WTC11 (cell line): ENCODE data around the gene TNFRSF19. TPM values are rescaled to one million over a fixed set of nuclear protein-coding genes. Genes with fewer than 3 reads are reported as not detected.

Experiments used
- ATAC-seq: fragments of 200-7000 bp; cut with Tn5 transposase; 2 replicates; pipeline ENCODE4 v1.10.0; 2021; ENCODE audit warnings: mild to moderate bottlenecking, moderate library complexity
- CTCF ChIA-PET: fragments of 300-600 bp; sonication (Branson Sonifier 250); formaldehyde crosslinking; loops from one replicate; lab custom pipeline; 2021; ENCODE audit warnings: antibody characterized with exemption; lab: Charles Lee
- POLR2A ChIA-PET: fragments of 350-600 bp; sonication (Branson Sonifier 250); formaldehyde crosslinking; loops from one replicate; lab custom pipeline; 2021; ENCODE audit warnings: antibody characterized with exemption; lab: Charles Lee
- DNase-seq: peaks from one replicate; pipeline ENCODE4 v3.0.0; 2021; ENCODE audit warnings: low spot score
- H3K27ac Mint-ChIP-seq: 2 replicates; pipeline ENCODE4 v1.8.0; 2021; ENCODE audit warnings: mixed read lengths
- H3K27me3 Mint-ChIP-seq: 2 replicates; pipeline ENCODE4 v1.8.0; 2021; ENCODE audit warnings: low read depth, mild to moderate bottlenecking, moderate library complexity, mixed read lengths
- H3K36me3 Mint-ChIP-seq: 2 replicates; pipeline ENCODE4 v1.8.0; 2021; ENCODE audit warnings: mixed read lengths
- H3K4me1 Mint-ChIP-seq: 2 replicates; pipeline ENCODE4 v1.8.0; 2022; ENCODE audit warnings: mixed read lengths
- H3K4me3 Mint-ChIP-seq: 2 replicates; pipeline ENCODE4 v1.8.0; 2021; ENCODE audit warnings: mild to moderate bottlenecking, moderate library complexity, mixed read lengths
- H3K9me3 Mint-ChIP-seq: 2 replicates; pipeline ENCODE4 v1.8.0; 2021; ENCODE audit warnings: mixed read lengths
- FOXJ3 ChIP-seq: sonication (generic); formaldehyde crosslinking; IDR thresholded peaks from 2 replicates; pipeline ENCODE4 v1.9.0; 2021; ENCODE audit warnings: missing genetic modification reagents, mild to moderate bottlenecking, borderline replicate concordance
- IRF2 ChIP-seq: sonication (generic); formaldehyde crosslinking; IDR thresholded peaks from 2 replicates; pipeline ENCODE4 v1.8.0; 2022; ENCODE audit warnings: low read depth, missing genetic modification reagents, borderline replicate concordance
- NFYB ChIP-seq: sonication (generic); formaldehyde crosslinking; conservative IDR thresholded peaks from 2 replicates; pipeline ENCODE4 v1.8.0; 2022; ENCODE audit warnings: low read depth, missing genetic modification reagents
- ZNF121 ChIP-seq: sonication (generic); formaldehyde crosslinking; IDR thresholded peaks from 2 replicates; pipeline ENCODE4 v1.8.0; 2023; ENCODE audit warnings: missing genetic modification reagents
- ZNF138 ChIP-seq: sonication (generic); formaldehyde crosslinking; conservative IDR thresholded peaks from 2 replicates; pipeline ENCODE4 v1.8.1; 2022; ENCODE audit warnings: mild to moderate bottlenecking, moderate library complexity, missing genetic modification reagents
- ZNF263 ChIP-seq: sonication (generic); formaldehyde crosslinking; IDR thresholded peaks from 2 replicates; pipeline ENCODE4 v1.8.1; 2022; ENCODE audit warnings: low read depth, mild to moderate bottlenecking, moderate library complexity, missing genetic modification reagents
- total RNA-seq: library from RNA; stranded (reverse); gene quantifications from 3 replicates; pipeline ENCODE4 v1.2.3, GENCODE V29; 2021
- TF ChIP-seq, protein P1 (sequence below): sonication (generic); formaldehyde crosslinking; IDR thresholded peaks from 2 replicates; pipeline ENCODE4 v1.8.1; 2023; ENCODE audit warnings: mild to moderate bottlenecking, missing genetic modification reagents, moderate library complexity
- TF ChIP-seq, protein P2 (sequence below): sonication (generic); formaldehyde crosslinking; IDR thresholded peaks from 2 replicates; pipeline ENCODE4 v1.8.1; 2023; ENCODE audit warnings: mild to moderate bottlenecking, missing genetic modification reagents
- TF ChIP-seq, protein P3 (sequence below): sonication (generic); formaldehyde crosslinking; IDR thresholded peaks from 2 replicates; pipeline ENCODE4 v1.8.0; 2022; ENCODE audit warnings: missing genetic modification reagents
- TF ChIP-seq, protein P4 (sequence below): fragments of 250-450 bp; sonication (Bioruptor Pico); IDR thresholded peaks from 2 replicates; pipeline ENCODE4 v1.9.0; 2021; ENCODE audit warnings: moderate library complexity, mild to moderate bottlenecking, inconsistent platforms, borderline replicate concordance
- TF ChIP-seq, protein P5 (sequence below): sonication (generic); formaldehyde crosslinking; IDR thresholded peaks from 2 replicates; pipeline ENCODE4 v1.8.1; 2022; ENCODE audit warnings: missing genetic modification reagents, borderline replicate concordance
- TF ChIP-seq, protein P6 (sequence below): fragments of 250-450 bp; sonication (Bioruptor Pico); IDR thresholded peaks from 2 replicates; pipeline ENCODE4 v1.9.0; 2021; ENCODE audit warnings: mild to moderate bottlenecking

TNFRSF19 gene
- total RNA-seq, 1 experiment from 2014 or later, result 0.20 TPM

DNA sequence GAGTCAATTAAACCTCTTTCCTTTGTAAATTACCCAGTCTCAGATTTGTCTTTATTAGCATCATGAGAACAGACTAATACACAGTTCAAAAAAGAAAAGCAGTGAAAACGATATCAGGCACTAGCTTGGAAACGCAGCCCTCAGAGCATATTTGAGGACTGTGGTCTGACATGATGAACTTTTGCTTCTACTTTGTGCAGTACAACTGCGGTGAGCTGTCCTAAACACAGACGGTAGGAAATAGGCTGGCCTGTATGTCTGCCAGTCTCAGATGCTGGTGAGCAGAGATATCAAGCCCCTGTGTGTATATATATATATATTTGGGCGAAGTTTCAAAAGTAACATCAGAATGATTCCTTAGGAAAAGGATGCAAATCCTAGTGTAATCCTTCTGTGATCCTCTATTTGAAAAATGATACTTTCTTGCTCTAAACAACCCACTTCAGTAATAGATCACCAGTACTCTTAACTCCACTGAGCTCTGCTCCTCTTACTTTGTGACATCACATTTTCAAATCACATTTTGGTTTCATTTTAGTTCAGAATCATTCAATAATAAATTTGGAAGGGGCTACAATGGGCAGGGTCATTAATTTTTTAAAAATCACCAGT, 74.4 kb downstream of the TNFRSF19 start (continued):
- TF ChIP-seq, protein P1, sequence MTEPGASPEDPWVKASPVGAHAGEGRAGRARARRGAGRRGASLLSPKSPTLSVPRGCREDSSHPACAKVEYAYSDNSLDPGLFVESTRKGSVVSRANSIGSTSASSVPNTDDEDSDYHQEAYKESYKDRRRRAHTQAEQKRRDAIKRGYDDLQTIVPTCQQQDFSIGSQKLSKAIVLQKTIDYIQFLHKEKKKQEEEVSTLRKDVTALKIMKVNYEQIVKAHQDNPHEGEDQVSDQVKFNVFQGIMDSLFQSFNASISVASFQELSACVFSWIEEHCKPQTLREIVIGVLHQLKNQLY (CRISPR knock-in tag), result no peak

DNA sequence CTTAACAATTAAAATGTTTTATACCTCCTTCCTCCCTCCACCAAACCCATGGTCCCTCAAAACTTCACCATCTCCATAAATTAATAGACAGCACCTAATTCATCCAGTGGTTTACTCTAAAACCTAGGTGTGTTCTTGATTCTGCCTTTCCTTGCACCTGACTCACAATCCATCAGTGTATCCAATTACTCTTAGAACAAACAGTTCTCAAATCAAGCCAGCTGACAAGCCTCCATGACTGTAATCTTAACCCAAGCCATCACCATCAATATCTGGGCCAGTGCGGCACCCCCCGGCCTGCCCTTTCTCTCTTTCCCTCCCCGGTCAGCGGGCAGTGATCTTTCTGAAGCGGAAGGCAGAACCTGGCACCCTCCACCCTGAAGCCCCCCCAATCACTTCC, 75.6 kb downstream of the TNFRSF19 start:
- ATAC-seq (no peak), DNase-seq (no peak)
- H3K27ac Mint-ChIP-seq, result no peak overlapping the region
- H3K4me1 Mint-ChIP-seq, result peaks cover 15% of the 10 kb centered on the region
- POLR2A ChIA-PET, result no interaction called here
- H3K36me3 Mint-ChIP-seq, result no peaks in the 10 kb centered on the region
- CTCF ChIA-PET, result no interaction called here
- TF ChIP-seq IRF2, result no peak
- no peak for TF ChIP-seq FOXJ3 (CRISPR knock-in tag)
- no peak for TF ChIP-seq ZNF121 (CRISPR knock-in tag)
- TF ChIP-seq, protein P2, sequence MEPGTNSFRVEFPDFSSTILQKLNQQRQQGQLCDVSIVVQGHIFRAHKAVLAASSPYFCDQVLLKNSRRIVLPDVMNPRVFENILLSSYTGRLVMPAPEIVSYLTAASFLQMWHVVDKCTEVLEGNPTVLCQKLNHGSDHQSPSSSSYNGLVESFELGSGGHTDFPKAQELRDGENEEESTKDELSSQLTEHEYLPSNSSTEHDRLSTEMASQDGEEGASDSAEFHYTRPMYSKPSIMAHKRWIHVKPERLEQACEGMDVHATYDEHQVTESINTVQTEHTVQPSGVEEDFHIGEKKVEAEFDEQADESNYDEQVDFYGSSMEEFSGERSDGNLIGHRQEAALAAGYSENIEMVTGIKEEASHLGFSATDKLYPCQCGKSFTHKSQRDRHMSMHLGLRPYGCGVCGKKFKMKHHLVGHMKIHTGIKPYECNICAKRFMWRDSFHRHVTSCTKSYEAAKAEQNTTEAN (CRISPR knock-in tag), result no peak
- no peak for TF ChIP-seq NFYB (CRISPR knock-in tag)
- TF ChIP-seq, protein P3, sequence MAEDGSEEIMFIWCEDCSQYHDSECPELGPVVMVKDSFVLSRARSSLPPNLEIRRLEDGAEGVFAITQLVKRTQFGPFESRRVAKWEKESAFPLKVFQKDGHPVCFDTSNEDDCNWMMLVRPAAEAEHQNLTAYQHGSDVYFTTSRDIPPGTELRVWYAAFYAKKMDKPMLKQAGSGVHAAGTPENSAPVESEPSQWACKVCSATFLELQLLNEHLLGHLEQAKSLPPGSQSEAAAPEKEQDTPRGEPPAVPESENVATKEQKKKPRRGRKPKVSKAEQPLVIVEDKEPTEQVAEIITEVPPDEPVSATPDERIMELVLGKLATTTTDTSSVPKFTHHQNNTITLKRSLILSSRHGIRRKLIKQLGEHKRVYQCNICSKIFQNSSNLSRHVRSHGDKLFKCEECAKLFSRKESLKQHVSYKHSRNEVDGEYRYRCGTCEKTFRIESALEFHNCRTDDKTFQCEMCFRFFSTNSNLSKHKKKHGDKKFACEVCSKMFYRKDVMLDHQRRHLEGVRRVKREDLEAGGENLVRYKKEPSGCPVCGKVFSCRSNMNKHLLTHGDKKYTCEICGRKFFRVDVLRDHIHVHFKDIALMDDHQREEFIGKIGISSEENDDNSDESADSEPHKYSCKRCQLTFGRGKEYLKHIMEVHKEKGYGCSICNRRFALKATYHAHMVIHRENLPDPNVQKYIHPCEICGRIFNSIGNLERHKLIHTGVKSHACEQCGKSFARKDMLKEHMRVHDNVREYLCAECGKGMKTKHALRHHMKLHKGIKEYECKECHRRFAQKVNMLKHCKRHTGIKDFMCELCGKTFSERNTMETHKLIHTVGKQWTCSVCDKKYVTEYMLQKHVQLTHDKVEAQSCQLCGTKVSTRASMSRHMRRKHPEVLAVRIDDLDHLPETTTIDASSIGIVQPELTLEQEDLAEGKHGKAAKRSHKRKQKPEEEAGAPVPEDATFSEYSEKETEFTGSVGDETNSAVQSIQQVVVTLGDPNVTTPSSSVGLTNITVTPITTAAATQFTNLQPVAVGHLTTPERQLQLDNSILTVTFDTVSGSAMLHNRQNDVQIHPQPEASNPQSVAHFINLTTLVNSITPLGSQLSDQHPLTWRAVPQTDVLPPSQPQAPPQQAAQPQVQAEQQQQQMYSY (CRISPR knock-in tag), result no peak
- TF ChIP-seq ZNF138 (CRISPR knock-in tag), result no peak
- TF ChIP-seq ZNF263 (CRISPR knock-in tag), result no peak
- TF ChIP-seq, protein P4, sequence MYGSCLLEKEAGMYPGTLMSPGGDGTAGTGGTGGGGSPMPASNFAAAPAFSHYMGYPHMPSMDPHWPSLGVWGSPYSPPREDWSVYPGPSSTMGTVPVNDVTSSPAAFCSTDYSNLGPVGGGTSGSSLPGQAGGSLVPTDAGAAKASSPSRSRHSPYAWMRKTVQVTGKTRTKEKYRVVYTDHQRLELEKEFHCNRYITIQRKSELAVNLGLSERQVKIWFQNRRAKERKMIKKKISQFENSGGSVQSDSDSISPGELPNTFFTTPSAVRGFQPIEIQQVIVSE (CRISPR knock-in tag), result no peak
- TF ChIP-seq, protein P5, sequence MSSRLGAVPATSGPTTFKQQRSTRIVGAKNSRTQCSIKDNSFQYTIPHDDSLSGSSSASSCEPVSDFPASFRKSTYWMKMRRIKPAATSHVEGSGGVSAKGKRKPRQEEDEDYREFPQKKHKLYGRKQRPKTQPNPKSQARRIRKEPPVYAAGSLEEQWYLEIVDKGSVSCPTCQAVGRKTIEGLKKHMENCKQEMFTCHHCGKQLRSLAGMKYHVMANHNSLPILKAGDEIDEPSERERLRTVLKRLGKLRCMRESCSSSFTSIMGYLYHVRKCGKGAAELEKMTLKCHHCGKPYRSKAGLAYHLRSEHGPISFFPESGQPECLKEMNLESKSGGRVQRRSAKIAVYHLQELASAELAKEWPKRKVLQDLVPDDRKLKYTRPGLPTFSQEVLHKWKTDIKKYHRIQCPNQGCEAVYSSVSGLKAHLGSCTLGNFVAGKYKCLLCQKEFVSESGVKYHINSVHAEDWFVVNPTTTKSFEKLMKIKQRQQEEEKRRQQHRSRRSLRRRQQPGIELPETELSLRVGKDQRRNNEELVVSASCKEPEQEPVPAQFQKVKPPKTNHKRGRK (CRISPR knock-in tag), result no peak
- TF ChIP-seq, protein P6, sequence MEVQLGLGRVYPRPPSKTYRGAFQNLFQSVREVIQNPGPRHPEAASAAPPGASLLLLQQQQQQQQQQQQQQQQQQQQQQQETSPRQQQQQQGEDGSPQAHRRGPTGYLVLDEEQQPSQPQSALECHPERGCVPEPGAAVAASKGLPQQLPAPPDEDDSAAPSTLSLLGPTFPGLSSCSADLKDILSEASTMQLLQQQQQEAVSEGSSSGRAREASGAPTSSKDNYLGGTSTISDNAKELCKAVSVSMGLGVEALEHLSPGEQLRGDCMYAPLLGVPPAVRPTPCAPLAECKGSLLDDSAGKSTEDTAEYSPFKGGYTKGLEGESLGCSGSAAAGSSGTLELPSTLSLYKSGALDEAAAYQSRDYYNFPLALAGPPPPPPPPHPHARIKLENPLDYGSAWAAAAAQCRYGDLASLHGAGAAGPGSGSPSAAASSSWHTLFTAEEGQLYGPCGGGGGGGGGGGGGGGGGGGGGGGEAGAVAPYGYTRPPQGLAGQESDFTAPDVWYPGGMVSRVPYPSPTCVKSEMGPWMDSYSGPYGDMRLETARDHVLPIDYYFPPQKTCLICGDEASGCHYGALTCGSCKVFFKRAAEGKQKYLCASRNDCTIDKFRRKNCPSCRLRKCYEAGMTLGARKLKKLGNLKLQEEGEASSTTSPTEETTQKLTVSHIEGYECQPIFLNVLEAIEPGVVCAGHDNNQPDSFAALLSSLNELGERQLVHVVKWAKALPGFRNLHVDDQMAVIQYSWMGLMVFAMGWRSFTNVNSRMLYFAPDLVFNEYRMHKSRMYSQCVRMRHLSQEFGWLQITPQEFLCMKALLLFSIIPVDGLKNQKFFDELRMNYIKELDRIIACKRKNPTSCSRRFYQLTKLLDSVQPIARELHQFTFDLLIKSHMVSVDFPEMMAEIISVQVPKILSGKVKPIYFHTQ (CRISPR knock-in tag), result no peak
- H3K4me3 Mint-ChIP-seq, result no peak overlapping the region
- H3K9me3 Mint-ChIP-seq, result peaks cover 14% of the 10 kb centered on the region; the same call in 1 of the 2 replicates
- H3K27me3 Mint-ChIP-seq, result no peaks in the 10 kb centered on the region; the same call in 1 of the 2 replicates
